Mucosa of rectum (tissue), 2 donors: ENCODE data around the gene R3HDM2.

Source experiments
- H3K27ac ChIP-seq, 2 donors: one replicate each; pipeline ENCODE4 v1.7.0; 2013; ENCODE audit warnings: inconsistent platforms in 2 of 2, low read depth in 2 of 2, low read length in 2 of 2
- H3K27me3 ChIP-seq, 2 donors: one replicate each; pipeline ENCODE4 v1.7.0; 2013; ENCODE audit warnings: low read length in 2 of 2; ENCODE audit not compliant: control insufficient read depth in 2 of 2, insufficient read depth in 2 of 2
- H3K36me3 ChIP-seq, 2 donors: one replicate each; pipeline ENCODE4 v1.7.0; 2013; ENCODE audit warnings: low read length in 2 of 2; ENCODE audit not compliant: control insufficient read depth in 2 of 2, insufficient read depth in 2 of 2
- H3K4me1 ChIP-seq, 2 donors: one replicate each; pipeline ENCODE4 v1.7.0; 2013; ENCODE audit warnings: low read length in 2 of 2, mild to moderate bottlenecking in 1 of 2; ENCODE audit not compliant: control insufficient read depth in 2 of 2, insufficient read depth in 2 of 2
- H3K4me3 ChIP-seq, 2 donors: one replicate each; pipeline ENCODE4 v1.7.0; 2013; ENCODE audit warnings: low read length in 2 of 2
- H3K9ac ChIP-seq, 2 donors: one replicate each; pipeline ENCODE4 v1.7.0; 2013; ENCODE audit warnings: low read length in 2 of 2, low read depth in 1 of 2, mild to moderate bottlenecking in 1 of 2
- H3K9me3 ChIP-seq, 2 donors: one replicate each; pipeline ENCODE4 v1.7.0; 2013; ENCODE audit warnings: low read length in 2 of 2; ENCODE audit not compliant: control insufficient read depth in 2 of 2
- donor health status: healthy.
- donor health status: Normal muscosa, but diverticular disease.

R3HDM2 gene

DNA sequence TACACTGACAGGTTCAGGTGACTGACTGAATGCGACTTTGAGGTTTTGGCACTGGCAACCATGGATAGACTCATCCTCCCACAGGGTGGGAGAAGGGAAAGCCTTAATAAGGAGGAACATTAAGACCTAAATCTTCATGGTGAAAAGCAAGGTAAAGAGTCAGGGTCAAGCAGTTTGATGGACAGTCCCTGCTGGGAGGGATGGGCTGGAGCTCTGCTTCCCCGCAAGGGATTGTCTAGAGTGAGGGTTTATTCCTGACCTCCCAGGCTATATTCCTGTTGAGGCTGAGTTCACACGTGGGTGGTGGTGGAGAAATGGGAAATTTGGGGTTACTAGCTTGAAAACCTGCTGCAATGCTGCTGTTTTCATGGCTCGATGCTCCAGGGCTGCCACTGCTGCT lies 170.5 kb downstream of the R3HDM2 start:
- Histone ChIP-seq H3K27ac (no peak overlapping the region), H3K9me3 (no peaks in the 10 kb centered on the region), H3K9ac (no peak overlapping the region), H3K27me3 (no peaks in the 10 kb centered on the region), H3K4me3 (no peak overlapping the region), H3K4me1 (no peaks in the 10 kb centered on the region), H3K36me3 (peaks cover 55 to 62% of the 10 kb centered on the region in 2 donors)

DNA sequence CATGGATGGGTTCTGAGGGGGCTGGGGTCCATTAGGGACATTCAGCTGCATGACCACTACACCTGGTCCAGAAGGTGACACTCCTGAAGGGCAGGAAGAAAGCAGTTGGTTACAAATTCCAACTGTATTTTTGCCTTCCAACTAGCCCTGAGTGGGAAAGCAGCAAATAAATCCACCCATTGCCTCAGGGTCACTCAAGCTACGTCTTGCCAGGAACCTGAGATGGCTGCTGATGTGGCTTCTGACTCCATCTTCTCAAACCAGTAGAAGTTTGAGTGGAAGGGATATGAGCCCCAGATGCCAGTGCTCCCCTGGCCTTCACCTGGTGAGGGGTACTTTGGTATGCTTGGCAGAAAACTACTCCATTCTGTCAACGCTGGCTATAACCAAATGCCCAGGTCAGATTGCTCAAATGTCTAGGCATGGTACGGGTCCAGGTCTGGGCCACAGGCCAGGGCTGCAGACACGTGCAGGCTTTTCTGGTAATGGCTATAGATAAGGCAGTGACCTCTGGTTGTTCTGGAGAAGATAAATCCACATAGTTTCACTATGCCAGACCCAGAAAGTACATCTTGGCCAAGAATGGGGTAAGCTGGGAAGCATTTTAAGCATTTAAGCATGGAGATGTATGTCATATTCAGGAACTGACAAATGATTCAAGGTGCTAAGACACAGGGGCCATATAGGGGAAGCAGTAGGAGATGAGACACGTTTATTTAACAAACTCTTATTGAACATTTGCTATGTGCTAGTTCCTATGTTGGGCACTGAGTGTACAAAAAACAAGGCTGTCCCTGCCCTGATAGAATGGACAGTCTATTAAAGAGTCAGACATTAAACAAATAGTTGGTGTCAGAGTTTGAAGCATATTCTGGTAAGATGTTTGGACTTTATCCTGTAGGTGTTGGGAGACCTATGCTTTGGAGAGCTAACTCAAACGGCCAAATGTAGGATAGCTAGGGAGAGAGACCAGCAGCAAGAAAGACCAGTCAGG lies 171.6 kb downstream of the R3HDM2 start:
- Histone ChIP-seq H3K27ac (no peak overlapping the region), H3K36me3 (peaks cover 57 to 66% of the 10 kb centered on the region in 2 donors), H3K9ac (no peak overlapping the region), H3K4me3 (no peak overlapping the region), H3K4me1 (no peaks in the 10 kb centered on the region), H3K27me3 (no peaks in the 10 kb centered on the region), H3K9me3 (no peaks in the 10 kb centered on the region)

DNA sequence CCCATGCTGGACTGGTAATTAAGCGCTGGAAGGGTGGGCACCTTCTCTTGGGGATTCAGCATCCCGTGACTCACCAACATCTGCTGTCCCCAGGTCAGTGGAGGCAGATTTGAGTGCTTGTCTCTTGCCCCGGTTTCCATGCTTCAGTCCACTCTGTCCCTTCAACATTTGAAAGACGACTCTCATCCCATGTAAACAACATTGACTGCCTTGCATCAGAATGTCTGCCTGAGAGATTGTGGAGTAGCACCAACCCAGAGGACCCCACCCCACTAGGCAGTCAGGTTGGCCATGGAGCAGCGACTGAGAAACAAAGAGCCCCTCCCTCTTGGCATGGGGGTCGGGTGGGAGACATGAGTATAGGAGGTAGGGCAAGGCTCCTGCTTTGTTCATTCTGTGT lies 174.9 kb downstream of the R3HDM2 start:
- H3K36me3 ChIP-seq: peaks cover 50 to 56% of the 10 kb centered on the region in 2 donors
- H3K4me3 ChIP-seq: no peak overlapping the region
- no peak overlapping the region for H3K27ac ChIP-seq
- no peak overlapping the region for H3K9ac ChIP-seq
- no peaks in the 10 kb centered on the region for H3K27me3 ChIP-seq
- H3K9me3 ChIP-seq: no peaks in the 10 kb centered on the region
- H3K4me1 ChIP-seq: no peaks in the 10 kb centered on the region

DNA sequence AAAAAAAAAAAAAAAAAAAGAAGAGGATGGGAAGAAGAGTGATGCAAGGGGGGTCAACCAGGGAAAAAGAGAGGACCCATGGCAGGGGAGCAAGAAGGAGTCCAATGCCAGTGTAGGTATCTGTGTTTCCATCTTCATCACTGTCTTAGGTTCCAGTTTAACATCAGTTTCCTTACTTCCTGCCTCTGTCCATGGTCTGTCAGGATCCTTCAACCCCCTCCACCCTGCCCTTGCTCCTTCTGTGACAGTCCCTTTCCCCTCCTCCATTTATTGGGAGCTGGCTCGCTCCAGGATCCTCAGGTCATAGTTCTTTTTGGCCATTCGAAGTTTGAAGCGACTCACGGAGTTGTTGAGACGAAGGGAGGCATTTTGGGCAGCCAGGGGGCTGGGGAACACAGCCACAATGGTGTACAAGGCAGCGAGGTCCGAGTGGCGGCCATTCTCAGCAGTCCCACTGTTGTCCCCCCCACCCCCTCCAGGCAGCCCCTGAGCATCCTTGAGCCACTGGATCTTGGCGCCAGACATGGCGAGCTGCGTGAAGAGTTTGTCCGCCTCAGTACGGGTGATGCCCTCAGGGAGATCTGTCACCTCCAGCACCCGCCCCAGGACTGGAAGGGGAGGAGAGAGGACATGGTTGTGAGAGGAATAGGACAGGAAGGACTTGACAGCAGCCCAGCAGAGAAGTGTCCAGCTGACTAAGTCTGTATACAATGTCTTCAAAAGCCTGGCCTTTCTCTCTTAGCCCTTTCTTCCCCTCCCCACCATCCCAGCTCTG lies 176.2 kb downstream of the R3HDM2 start:
- no peaks in the 10 kb centered on the region for H3K4me1 ChIP-seq
- no peaks in the 10 kb centered on the region for H3K27me3 ChIP-seq
- no peak overlapping the region for H3K4me3 ChIP-seq
- no peaks in the 10 kb centered on the region for H3K9me3 ChIP-seq
- no peak overlapping the region for H3K27ac ChIP-seq
- no peak overlapping the region for H3K9ac ChIP-seq
- H3K36me3 ChIP-seq: peaks cover 40 to 45% of the 10 kb centered on the region in 2 donors

DNA sequence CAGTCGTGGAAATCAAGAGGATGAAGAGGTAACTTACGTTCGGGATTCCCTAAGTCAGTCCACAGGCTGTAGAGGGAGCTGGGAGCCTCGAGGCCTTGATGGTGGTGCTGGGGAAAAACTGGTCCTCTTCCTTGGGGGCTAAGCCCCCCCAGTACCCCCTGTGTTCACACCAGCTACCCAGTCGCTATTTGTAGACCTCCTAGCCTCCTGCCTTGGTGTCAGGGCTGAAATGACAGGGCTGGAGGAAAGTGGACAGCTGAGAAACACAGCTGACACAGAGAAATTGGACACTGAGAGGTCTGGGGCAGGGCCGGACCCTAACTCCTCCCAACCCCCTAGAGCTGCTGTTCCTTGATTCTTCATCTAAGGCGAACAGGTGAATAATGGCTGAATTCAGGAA lies 179.9 kb downstream of the R3HDM2 start, which contains the start of gene STAC3:
TSS of gene STAC3 (minus strand) at position 232 of the 400 bp plus-strand sequence. CDS start 1,551 bp downstream, outside the sequence.
- Histone ChIP-seq H3K9ac (no peak within 1 kb of the TSS), H3K36me3 (peaks cover 10 to 14% of the 10 kb centered on the region in 2 donors), H3K9me3 (no peaks in the 10 kb centered on the region), H3K4me3 (no peak within 1 kb of the TSS), H3K4me1 (no peaks in the 10 kb centered on the region), H3K27ac (no peak within 1 kb of the TSS), H3K27me3 (no peaks in the 10 kb centered on the region)

DNA sequence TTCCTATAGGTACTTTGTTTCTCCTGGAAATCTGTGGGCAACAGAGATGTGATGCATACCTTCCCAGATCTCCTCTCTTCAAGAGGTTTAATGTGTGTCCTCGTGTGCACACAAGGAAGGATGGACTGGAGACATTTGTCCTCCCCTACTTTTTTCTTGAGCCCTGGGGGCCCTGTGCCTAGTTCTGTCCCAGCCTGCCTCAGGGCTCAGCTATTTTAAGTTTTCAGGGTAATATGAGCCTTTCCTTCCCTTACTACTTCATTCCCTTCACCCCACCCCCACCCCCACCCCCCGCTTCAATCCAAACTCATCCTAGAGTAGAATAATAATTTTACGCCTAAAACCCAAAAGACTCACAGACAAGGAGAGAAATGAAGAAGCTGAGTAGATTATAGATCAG lies 180.3 kb downstream of the R3HDM2 start:
- H3K9ac ChIP-seq: no peak overlapping the region
- H3K27ac ChIP-seq: no peak overlapping the region
- H3K4me3 ChIP-seq: no peak overlapping the region
- peaks cover 6 to 10% of the 10 kb centered on the region in 2 donors for H3K36me3 ChIP-seq
- H3K9me3 ChIP-seq: no peaks in the 10 kb centered on the region
- H3K4me1 ChIP-seq: no peaks in the 10 kb centered on the region
- no peaks in the 10 kb centered on the region for H3K27me3 ChIP-seq

DNA sequence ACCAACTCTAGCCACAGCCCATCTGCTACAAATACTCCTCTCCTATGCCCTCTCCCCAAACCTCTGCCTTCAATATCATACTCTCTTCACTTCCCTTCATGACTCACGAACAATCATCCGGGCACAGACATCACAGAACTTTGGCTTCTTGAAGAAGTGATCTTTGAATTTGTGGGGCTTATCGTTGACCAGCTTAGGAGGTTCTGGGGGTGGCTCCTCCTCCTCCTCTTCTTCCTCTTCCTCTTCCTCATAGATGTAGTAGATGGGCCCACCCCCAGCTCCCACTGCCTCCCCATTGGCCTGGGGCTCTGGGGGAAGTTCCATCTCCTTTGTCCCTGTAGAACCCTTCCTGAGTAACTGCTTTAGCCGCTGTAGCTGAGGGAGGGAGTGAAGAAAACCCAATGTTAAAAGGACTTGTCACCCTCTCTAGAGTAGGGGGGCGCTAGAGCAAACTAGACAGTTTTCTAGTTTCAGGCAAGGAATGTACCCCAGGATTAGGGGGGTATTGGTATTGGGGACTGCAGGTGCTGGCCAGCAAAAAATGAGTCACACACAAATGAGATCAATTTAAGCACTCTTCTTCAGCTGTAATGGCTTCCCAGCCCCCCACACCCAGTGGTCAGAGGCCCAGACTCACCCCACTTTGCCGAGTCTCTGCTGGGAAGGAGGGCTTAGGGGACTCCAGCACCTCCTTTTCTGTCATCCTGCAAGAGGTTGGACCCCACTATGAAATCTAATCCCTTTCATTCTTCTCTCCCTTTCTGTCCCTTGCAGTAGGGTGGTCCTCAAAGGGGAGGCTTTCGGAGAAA lies 181.7 kb downstream of the R3HDM2 start:
- no peak overlapping the region for H3K4me3 ChIP-seq
- no peak overlapping the region for H3K9ac ChIP-seq
- no peaks in the 10 kb centered on the region for H3K4me1 ChIP-seq
- H3K27ac ChIP-seq: no peak overlapping the region
- H3K27me3 ChIP-seq: peaks cover 0 to 2% of the 10 kb centered on the region in 2 donors
- H3K9me3 ChIP-seq: no peaks in the 10 kb centered on the region
- peaks cover 0 to 2% of the 10 kb centered on the region in 2 donors for H3K36me3 ChIP-seq

DNA sequence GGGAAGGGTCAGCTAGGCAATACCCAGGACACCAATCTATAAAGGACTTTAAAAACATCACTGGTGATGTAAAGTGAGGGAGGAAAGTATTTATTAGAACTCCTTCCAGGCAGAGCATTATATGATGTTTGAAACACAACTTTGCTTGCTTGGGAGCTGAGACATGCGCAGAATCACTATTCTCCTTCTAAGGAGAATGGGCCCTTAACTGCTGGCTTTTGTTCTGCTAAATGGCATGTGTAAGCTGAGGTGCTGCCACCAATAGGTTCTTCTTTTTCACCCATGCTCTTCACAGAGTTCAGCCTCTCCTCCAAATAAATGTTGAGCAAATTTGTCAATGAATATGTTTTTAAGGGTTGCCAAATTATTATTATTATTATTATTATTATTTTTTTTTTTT lies 183.8 kb downstream of the R3HDM2 start:
- H3K4me3 ChIP-seq: no peak overlapping the region
- H3K9me3 ChIP-seq: no peaks in the 10 kb centered on the region
- no peak overlapping the region for H3K9ac ChIP-seq
- H3K27ac ChIP-seq: no peak overlapping the region
- H3K36me3 ChIP-seq: no peaks in the 10 kb centered on the region
- peaks cover 11 to 12% of the 10 kb centered on the region in 2 donors for H3K27me3 ChIP-seq
- peaks cover 8 to 11% of the 10 kb centered on the region in 2 donors for H3K4me1 ChIP-seq

GRCh38 chr12:57244312-57244696 lies 186.5 kb downstream of the R3HDM2 start:
- H3K27ac ChIP-seq: no peak overlapping the region
- H3K36me3 ChIP-seq: no peaks in the 10 kb centered on the region
- peaks cover 22 to 36% of the 10 kb centered on the region in 2 donors for H3K27me3 ChIP-seq
- H3K4me1 ChIP-seq: peaks cover 27 to 36% of the 10 kb centered on the region in 2 donors
- no peaks in the 10 kb centered on the region for H3K9me3 ChIP-seq
- H3K4me3 ChIP-seq: no peak overlapping the region
- H3K9ac ChIP-seq: no peak overlapping the region
